GM12878 (cell line): ENCODE results near the gene FBLN1. TPM values are rescaled to one million over a fixed set of nuclear protein-coding genes. Genes with fewer than 3 reads are reported as not detected.

Experiments used
- ATAC-seq: fragments of 200-7000 bp; cut with Tn5 transposase; 3 replicates; pipeline ENCODE4 v1.9.1; 2020; ENCODE audit warnings: mild to moderate bottlenecking, moderate library complexity
- BruUV-seq: library from RNA; stranded (reverse); fragments of 400-500 nt; replicated peaks from 2 replicates; lab custom pipeline; 2021; lab: Mats Ljungman, UMichigan
- CTCF ChIA-PET: fragments of 300-600 bp; sonication (Branson Sonifier 250); formaldehyde crosslinking; extraction: SDS; loops from one replicate; lab custom pipeline; 2021; ENCODE audit warnings: inconsistent platforms; lab: Yijun Ruan, JAX
- POLR2A ChIA-PET: fragments of 350-600 bp; formaldehyde crosslinking; extraction: SDS; loops from one replicate; lab custom pipeline; 2021; ENCODE audit warnings: inconsistent platforms; lab: Charles Lee
- RAD21 ChIA-PET: fragments of 300-600 bp; sonication (Branson Sonifier 250); formaldehyde crosslinking; loops from one replicate; lab custom pipeline; 2023; ENCODE audit warnings: antibody characterized with exemption; ENCODE audit not compliant: unreplicated experiment; lab: Charles Lee
- SMC1A ChIA-PET: fragments of 300-600 bp; sonication (Branson Sonifier 250); formaldehyde crosslinking; loops from one replicate; lab custom pipeline; 2023; ENCODE audit not compliant: unreplicated experiment, uncharacterized antibody; lab: Charles Lee
- DNase-seq: peaks from one replicate; pipeline ENCODE4 v3.0.0-alpha.2; 2011; ENCODE audit warnings: low read depth, low spot score
- FAIRE-seq: peaks from 3 replicates; lab custom pipeline; 2011; peaks lifted over from hg19 to GRCh38; lab: Jason Lieb, UNC
- H2AFZ ChIP-seq: 2 replicates; pipeline ENCODE4 v1.6.0; 2011; ENCODE audit warnings: low read depth, low read length, control low read depth; ENCODE audit not compliant: control insufficient read depth
- H3K27ac ChIP-seq: 2 replicates; pipeline ENCODE4 v1.5.1; 2011; ENCODE audit warnings: control low read depth; ENCODE audit not compliant: control insufficient read depth, insufficient read depth
- H3K27me3 ChIP-seq, 2 experiments: replicated peaks in 1 of 2; 2 replicates each; pipeline versions ENCODE4 v1.6.0 to v1.6.1; 2011; ENCODE audit warnings: low read length in 1 of 2; ENCODE audit not compliant: control insufficient read depth in 2 of 2, insufficient read depth in 2 of 2
- H3K36me3 ChIP-seq, 2 experiments: 2 replicates each; pipeline ENCODE4 v1.5.1; 2011; ENCODE audit warnings: low read length in 1 of 2; ENCODE audit not compliant: control insufficient read depth in 2 of 2, insufficient read depth in 2 of 2
- H3K4me1 ChIP-seq: 2 replicates; pipeline ENCODE4 v1.6.1; 2011; ENCODE audit warnings: mild to moderate bottlenecking, low read length, moderate library complexity, mixed read lengths; ENCODE audit not compliant: control insufficient read depth, insufficient read depth
- H3K4me2 ChIP-seq: 2 replicates; pipeline ENCODE4 v1.6.0; 2011; ENCODE audit warnings: control low read depth; ENCODE audit not compliant: control insufficient read depth, insufficient read depth
- H3K4me3 ChIP-seq: fragments of 200-600 bp; sonication (generic); 2 replicates; pipeline ENCODE4 v1.5.1; 2016
- H3K79me2 ChIP-seq: 2 replicates; pipeline ENCODE4 v1.6.0; 2011; ENCODE audit warnings: low read length; ENCODE audit not compliant: control insufficient read depth, insufficient read depth
- H3K9ac ChIP-seq: 2 replicates; pipeline ENCODE4 v1.8.0; 2011; ENCODE audit warnings: low read length, control low read depth, mixed read lengths; ENCODE audit not compliant: control insufficient read depth, insufficient read depth
- H3K9me3 ChIP-seq: replicated peaks from 3 replicates; pipeline ENCODE4 v1.5.1; 2011; ENCODE audit warnings: mild to moderate bottlenecking, low read length; ENCODE audit not compliant: control insufficient read depth, insufficient read depth
- H4K20me1 ChIP-seq: 2 replicates; pipeline ENCODE4 v1.6.0; 2011; ENCODE audit not compliant: control insufficient read depth, insufficient read depth
- CBX5 ChIP-seq: sonication (generic); IDR thresholded peaks from 2 replicates; pipeline ENCODE4 v1.6.1; 2016; ENCODE audit warnings: low read depth, moderate library complexity, mild to moderate bottlenecking, inconsistent platforms
- CREM ChIP-seq: IDR thresholded peaks from 2 replicates; pipeline ENCODE4 v1.6.1; 2014; ENCODE audit warnings: antibody characterized with exemption, low read depth
- IKZF1 ChIP-seq: fragments of 450-650 bp; conservative IDR thresholded peaks from 2 replicates; pipeline ENCODE4 v1.6.1; 2017; ENCODE audit warnings: antibody characterized with exemption, mild to moderate bottlenecking
- JUNB ChIP-seq: IDR thresholded peaks from 2 replicates; pipeline ENCODE4 v1.6.1; 2016; ENCODE audit warnings: antibody characterized with exemption, mild to moderate bottlenecking
- NFXL1 ChIP-seq: fragments of 450-650 bp; IDR thresholded peaks from 2 replicates; pipeline ENCODE4 v1.6.1; 2017; ENCODE audit warnings: antibody characterized with exemption, mild to moderate bottlenecking, borderline replicate concordance
- NRF1 ChIP-seq: conservative IDR thresholded peaks from 2 replicates; pipeline ENCODE4 v1.6.1; 2011; ENCODE audit warnings: mild to moderate bottlenecking, low read depth, low read length, improper control_type of control experiment
- POLR2A ChIP-seq: IDR thresholded peaks from 2 replicates; pipeline ENCODE4 v1.6.1; 2011; ENCODE audit warnings: low read depth, mild to moderate bottlenecking, low read length
- POU2F2 ChIP-seq: IDR thresholded peaks from 3 replicates; pipeline ENCODE4 v1.6.1; 2011; ENCODE audit warnings: low read depth, mild to moderate bottlenecking, low read length, borderline replicate concordance
- SIN3A ChIP-seq: IDR thresholded peaks from 2 replicates; pipeline ENCODE4 v1.6.1; 2012; ENCODE audit warnings: low read depth, low read length, improper control_type of control experiment
- SREBF1 ChIP-seq: IDR thresholded peaks from 2 replicates; pipeline ENCODE4 v1.6.1; 2012; ENCODE audit warnings: mild to moderate bottlenecking, low read length
- STAT1 ChIP-seq: fragments of 450-650 bp; conservative IDR thresholded peaks from 2 replicates; pipeline ENCODE4 v1.6.1; 2014; ENCODE audit warnings: antibody characterized with exemption, mild to moderate bottlenecking
- STAT3 ChIP-seq: IDR thresholded peaks from 2 replicates; pipeline ENCODE4 v1.6.1; 2011; ENCODE audit warnings: low read depth, low read length, improper control_type of control experiment
- TAF1 ChIP-seq: IDR thresholded peaks from 2 replicates; pipeline ENCODE4 v1.6.1; 2011; ENCODE audit warnings: mild to moderate bottlenecking, low read depth, low read length, borderline replicate concordance
- TARDBP ChIP-seq: IDR thresholded peaks from 2 replicates; pipeline ENCODE4 v1.6.1; 2016; ENCODE audit warnings: borderline replicate concordance
- TCF12 ChIP-seq: IDR thresholded peaks from 2 replicates; pipeline ENCODE4 v1.6.1; 2011; ENCODE audit warnings: low read depth, mild to moderate bottlenecking, low read length
- WRNIP1 ChIP-seq: IDR thresholded peaks from 2 replicates; pipeline ENCODE4 v1.6.1; 2011; ENCODE audit warnings: low read depth, low read length, improper control_type of control experiment, borderline replicate concordance
- YBX1 ChIP-seq: fragments of 450-650 bp; IDR thresholded peaks from 2 replicates; pipeline ENCODE4 v1.6.1; 2016; ENCODE audit warnings: antibody characterized with exemption
- WGBS: methylation state at CpG from one replicate; pipeline ENCODE4 v1.1.6; 2016; ENCODE audit warnings: low lambda C conversion rate; ENCODE audit not compliant: insufficient replicate concordance, insufficient coverage; ENCODE audit errors: missing lambda C conversion rate; 5-methylcytosine and 5-hydroxymethylcytosine counted together
- in situ Hi-C: fragments of 300-500 bp; cut with MboI; formaldehyde crosslinking; loops from 9 replicates; pipeline ENCODE4 v1.14.3; 2018; ENCODE audit warnings: mixed read lengths
- intact Hi-C: fragments of 100-400 bp; cut with micrococcal nuclease; formaldehyde crosslinking; loops from one replicate; pipeline ENCODE4 v1.14.2; 2022; ENCODE audit not compliant: unreplicated experiment
- polyA plus RNA-seq, 11 experiments: library from polyadenylated mRNA; depleted of rRNA in 4 of 11; unstranded in 6 of 11; stranded (reverse) in 5 of 11; fragments of >200 nt; fragmentation: Nextera tagmentation in 4 of 11; fragmentation: Illumina TruSeq in 1 of 11; extraction: Ambion mirVana in 4 of 11; extraction: Trizol in 1 of 11; gene quantifications; 1 replicate in 1 of 11; 2 replicates in 10 of 11; pipeline versions ENCODE4 v1.2.1 to v1.2.3, GENCODE V29; 2011 to 2016; ENCODE audit warnings: inconsistent platforms in 2 of 11, missing spikeins in 2 of 11, low read depth in 1 of 11
- total RNA-seq, 4 experiments: library from RNA; depleted of rRNA in 3 of 4; stranded (reverse); fragments of >200 nt in 3 of 4; fragmentation: Illumina TruSeq in 1 of 4; extraction: Trizol in 1 of 4; gene quantifications; 2 replicates each; pipeline versions ENCODE4 v1.2.1 to v1.2.3, GENCODE V29; 2013 to 2021
- TF ChIP-seq, protein P1 (sequence below): IDR thresholded peaks from 2 replicates; pipeline ENCODE4 v1.6.1; 2012; ENCODE audit warnings: low read depth, low read length, improper control_type of control experiment
- TF ChIP-seq, protein P2 (sequence below): fragments of 450-650 bp; IDR thresholded peaks from 2 replicates; pipeline ENCODE4 v1.6.1; 2018; ENCODE audit warnings: mild to moderate bottlenecking, low read depth, moderate library complexity; ENCODE audit not compliant: partially characterized antibody

Gene FBLN1
- total and polyA plus RNA-seq, 10 of the 15 experiments (the other 5 are each of a cell fraction or from before 2014, with no cell fraction given) = 0.20 to 0.51 TPM; not detected in 8

DNA sequence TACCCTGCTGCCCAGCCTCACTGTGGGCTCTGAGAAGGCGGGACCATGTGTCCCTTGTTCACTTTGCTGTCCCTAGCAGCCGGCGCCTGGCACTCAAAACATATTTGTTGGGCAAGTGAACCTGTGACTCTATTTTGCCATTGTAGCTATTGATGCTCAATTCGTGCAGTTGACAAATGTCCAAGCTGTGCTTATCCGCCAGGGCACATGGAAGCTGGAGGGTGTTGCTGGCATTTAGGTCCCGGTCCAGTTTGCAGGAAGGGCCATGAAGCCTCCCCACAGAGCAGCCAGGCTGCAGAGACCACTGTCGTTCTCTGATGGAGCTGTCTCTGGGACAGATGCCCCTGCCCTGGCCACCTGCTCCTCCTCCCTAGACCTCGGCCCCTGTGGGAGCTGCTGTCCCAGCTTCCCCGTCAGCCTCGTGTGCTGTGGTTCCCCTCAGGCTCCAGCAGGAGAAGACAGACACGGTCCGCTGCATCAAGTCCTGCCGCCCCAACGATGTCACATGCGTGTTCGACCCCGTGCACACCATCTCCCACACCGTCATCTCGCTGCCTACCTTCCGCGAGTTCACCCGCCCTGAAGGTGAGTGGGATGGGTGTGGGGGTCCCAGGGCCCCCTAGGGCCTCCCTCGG, 71.5 kb downstream of the FBLN1 start (continued):
- TF ChIP-seq JUNB (no peak), CREM (no peak), WRNIP1 (no peak)

DNA sequence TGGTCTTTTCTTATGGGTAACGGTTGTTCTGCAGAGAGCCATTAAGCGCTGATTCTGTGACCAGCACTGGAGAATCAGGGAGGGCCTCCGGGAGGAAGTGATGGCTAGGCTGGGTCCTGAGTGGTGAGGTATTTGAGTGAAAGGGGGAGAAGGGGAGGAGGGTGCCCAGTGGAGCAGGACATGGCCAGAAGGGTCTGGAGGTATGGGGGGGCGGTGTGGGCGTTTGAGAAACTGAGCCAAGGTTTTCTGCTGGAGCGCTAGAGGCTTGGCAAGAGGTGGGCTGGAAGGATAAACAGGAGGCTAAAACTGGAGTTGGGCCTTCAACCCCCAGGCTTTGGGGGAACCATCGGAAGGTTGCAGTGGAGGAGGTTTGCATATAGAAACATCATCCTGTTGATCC, 72.5 kb downstream of the FBLN1 start:
- no peak overlapping the region for H3K4me2 ChIP-seq
- no peak overlapping the region for H3K9ac ChIP-seq
- no peaks in the 10 kb centered on the region for H3K79me2 ChIP-seq
- no peak overlapping the region for H3K4me3 ChIP-seq
- no peak for DNase-seq
- 52% methylated on average over 7 of the region's 7 CpGs for WGBS
- H4K20me1 ChIP-seq = no peaks in the 10 kb centered on the region
- H3K4me1 ChIP-seq = no peaks in the 10 kb centered on the region
- ChIA-PET SMC1A (no interaction called here), RAD21 (interaction anchor here (0.7 kb wide), 1 partner anchor 514 kb away, joined by 3 read pairs; no protein-coding TSS in a partner anchor), POLR2A (interaction anchor here (0.7 kb wide), 1 partner anchor 1113 kb away, joined by 3 read pairs; no protein-coding TSS in a partner anchor), CTCF (no interaction called here)
- intact Hi-C loops = no loop called here
- in situ Hi-C loops = no loop called here
- H2AFZ ChIP-seq = no peak overlapping the region
- BruUV-seq = no TSS peak
- no peaks in the 10 kb centered on the region for H3K36me3 ChIP-seq
- H3K9me3 ChIP-seq = no peaks in the 10 kb centered on the region; the same call in 1 of the 3 replicates
- no peaks in the 10 kb centered on the region; a peak in 1 of 4 replicates for H3K27me3 ChIP-seq
- H3K27ac ChIP-seq = no peak overlapping the region
- no peak for FAIRE-seq
- no peak for ATAC-seq
- no peak for TF ChIP-seq STAT3
- TF ChIP-seq NFXL1 = no peak
- no peak for TF ChIP-seq TCF12
- TF ChIP-seq STAT1 = no peak
- TF ChIP-seq NRF1 = no peak
- no peak for TF ChIP-seq SIN3A
- TF ChIP-seq, protein P1, sequence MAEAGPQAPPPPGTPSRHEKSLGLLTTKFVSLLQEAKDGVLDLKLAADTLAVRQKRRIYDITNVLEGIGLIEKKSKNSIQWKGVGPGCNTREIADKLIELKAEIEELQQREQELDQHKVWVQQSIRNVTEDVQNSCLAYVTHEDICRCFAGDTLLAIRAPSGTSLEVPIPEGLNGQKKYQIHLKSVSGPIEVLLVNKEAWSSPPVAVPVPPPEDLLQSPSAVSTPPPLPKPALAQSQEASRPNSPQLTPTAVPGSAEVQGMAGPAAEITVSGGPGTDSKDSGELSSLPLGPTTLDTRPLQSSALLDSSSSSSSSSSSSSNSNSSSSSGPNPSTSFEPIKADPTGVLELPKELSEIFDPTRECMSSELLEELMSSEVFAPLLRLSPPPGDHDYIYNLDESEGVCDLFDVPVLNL = no peak
- TF ChIP-seq TAF1 = no peak
- TF ChIP-seq POLR2A = no peak
- TF ChIP-seq IKZF1 = no peak
- TF ChIP-seq POU2F2 = no peak
- no peak for TF ChIP-seq YBX1
- no peak for TF ChIP-seq CBX5
- TF ChIP-seq SREBF1 = no peak
- TF ChIP-seq TARDBP = no peak
- TF ChIP-seq, protein P2, sequence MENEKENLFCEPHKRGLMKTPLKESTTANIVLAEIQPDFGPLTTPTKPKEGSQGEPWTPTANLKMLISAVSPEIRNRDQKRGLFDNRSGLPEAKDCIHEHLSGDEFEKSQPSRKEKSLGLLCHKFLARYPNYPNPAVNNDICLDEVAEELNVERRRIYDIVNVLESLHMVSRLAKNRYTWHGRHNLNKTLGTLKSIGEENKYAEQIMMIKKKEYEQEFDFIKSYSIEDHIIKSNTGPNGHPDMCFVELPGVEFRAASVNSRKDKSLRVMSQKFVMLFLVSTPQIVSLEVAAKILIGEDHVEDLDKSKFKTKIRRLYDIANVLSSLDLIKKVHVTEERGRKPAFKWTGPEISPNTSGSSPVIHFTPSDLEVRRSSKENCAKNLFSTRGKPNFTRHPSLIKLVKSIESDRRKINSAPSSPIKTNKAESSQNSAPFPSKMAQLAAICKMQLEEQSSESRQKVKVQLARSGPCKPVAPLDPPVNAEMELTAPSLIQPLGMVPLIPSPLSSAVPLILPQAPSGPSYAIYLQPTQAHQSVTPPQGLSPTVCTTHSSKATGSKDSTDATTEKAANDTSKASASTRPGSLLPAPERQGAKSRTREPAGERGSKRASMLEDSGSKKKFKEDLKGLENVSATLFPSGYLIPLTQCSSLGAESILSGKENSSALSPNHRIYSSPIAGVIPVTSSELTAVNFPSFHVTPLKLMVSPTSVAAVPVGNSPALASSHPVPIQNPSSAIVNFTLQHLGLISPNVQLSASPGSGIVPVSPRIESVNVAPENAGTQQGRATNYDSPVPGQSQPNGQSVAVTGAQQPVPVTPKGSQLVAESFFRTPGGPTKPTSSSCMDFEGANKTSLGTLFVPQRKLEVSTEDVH = no peak
